IPS-NIHi7 (cell line): ENCODE data around the gene ZNF618.

Experiments
- DNase-seq: peaks from one replicate; pipeline ENCODE4 v3.0.0; 2012; ENCODE audit warnings: mixed read lengths; ENCODE audit errors: extremely low spot score

ZNF618 gene

DNA sequence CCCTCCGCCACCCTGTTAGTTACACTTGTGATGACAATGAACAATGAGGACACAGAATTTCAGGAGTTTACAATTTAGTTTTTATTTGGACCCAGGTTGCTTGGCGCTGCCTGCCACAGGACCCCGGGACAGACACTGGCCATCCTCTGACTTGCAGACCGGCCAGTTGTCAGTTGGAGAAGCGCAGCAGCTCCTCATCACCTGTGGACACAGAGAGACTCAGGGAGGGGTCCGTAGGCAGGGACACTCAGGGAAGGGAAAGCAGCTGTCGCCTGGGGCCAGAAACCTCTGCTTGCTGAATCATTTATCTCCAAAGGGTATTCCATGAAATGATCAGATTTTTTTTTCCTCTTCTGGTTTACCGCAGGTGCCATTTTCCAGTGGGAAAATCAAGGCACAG, 184.0 kb downstream of the ZNF618 start:
- DNase-seq, result no peak

DNA sequence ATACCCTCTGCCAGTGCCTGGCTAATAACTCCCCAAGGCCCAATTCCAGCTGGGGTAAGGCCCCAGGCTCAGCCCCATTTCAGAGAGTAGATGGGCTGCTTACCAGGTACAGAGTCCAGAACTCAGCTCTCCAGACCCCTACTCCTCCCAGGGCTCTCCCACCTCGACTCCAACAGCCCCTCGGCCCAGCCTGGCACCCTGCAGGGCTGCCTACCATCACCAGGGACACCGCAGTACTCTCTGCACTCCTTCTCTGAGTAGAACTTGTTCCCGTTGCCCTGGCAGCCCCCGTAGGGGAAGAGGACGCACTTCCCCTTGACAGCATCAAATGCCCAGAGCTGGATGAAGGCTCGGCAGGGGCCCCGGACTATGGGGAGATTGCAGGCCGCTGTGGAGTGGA, 184.6 kb downstream of the ZNF618 start:
- no peak for DNase-seq

DNA sequence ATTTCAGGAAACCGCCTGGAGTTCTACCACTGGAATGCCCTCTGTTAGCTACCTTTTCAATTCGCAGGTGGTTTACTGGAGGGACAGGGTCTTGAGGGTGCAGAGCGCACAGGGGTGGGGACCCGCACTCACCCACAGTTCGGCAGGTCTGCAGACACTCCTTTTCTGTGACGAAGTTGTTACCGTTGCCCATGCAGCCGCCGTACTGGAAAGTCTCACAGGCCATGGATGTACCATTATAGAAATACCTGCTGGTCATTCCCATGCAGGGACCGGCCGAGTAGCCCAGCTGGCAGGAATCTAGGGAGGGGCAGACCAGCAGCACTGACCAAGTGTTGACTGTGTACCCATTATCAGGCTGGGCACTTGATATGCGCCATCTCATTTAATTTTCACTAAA, 185.2 kb downstream of the ZNF618 start:
- DNase-seq, result no peak

DNA sequence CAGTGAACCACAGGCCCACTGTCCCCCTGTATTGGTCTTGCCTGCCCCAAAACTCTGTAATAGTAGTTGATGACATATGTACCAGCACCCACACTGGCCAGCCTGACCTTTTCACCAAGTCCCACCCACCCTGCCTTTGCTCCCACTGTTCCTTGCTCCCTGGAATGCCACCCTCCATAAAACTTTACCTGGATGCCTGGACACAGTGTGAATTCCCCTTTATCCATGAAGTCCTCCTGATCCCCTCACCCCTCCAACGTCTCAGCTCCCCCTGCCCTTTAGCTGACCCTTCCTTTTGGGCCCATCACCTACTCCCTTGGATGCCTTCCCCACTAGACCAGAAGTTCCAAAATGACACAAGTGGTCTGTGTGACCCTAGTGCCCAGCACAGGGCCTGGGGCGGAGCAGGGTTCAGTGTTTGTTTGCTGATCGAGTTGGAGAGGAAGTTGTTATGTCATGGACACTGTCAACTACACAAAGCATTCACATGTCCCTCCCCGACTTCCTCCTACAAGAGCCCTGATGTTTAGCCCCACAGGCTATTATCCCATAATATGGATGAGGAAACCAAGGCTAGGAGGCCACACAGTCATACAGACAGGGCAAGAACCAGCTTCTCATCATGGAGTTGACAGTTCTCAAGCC, 185.8 kb downstream of the ZNF618 start:
- DNase-seq, result no peak

DNA sequence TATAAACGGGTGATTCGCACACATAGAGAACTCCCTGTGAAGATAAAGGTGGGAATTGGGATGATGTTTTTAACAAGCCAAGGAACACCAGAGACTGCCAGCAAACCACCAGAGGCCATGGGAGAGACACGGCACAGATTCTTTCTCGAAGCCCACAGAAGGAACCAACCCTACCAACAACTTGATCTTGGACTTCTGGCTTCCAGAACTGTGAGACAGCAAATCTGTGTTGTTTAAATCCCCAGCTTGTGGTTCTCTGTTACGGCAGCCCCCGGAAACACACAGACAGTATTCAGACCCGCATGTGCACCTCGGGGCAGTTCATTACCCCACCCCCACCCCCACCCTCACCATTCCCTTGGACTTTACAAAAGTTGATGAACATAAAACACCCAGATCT, 189.2 kb downstream of the ZNF618 start:
- DNase-seq, result no peak

DNA sequence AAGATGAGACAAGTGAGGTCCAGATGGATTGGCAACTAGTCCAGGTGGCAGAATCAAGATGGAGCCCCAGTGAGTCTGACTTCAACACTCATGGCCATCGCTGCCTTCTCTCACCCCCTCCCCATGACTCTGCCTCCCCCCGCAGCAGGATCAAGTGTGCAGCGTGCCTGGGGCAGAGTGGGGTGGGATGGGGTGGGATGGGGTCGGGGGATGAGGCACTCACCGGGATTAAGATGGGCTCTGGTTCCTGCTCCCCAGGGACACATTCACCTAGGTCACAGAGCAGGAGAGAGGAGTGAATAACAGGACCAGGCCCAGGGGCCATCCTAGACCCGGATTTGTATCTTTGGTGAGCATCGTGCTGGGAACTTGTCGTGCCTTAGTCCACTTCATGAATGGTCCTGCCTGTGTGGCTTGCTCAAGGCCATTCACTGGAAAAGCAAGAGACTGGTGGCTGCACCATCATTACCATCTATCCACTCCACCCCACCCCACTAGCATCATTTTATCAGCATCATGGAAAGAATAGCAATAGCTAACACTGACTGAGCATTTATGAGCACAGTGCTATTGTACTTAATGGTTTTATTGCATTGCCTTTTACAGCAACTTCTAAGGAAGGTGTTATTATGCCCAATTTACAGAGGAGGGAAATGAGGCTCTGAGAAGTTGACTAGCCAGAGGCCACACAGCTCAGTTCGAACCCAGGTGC, 193.5 kb downstream of the ZNF618 start:
- no peak for DNase-seq

DNA sequence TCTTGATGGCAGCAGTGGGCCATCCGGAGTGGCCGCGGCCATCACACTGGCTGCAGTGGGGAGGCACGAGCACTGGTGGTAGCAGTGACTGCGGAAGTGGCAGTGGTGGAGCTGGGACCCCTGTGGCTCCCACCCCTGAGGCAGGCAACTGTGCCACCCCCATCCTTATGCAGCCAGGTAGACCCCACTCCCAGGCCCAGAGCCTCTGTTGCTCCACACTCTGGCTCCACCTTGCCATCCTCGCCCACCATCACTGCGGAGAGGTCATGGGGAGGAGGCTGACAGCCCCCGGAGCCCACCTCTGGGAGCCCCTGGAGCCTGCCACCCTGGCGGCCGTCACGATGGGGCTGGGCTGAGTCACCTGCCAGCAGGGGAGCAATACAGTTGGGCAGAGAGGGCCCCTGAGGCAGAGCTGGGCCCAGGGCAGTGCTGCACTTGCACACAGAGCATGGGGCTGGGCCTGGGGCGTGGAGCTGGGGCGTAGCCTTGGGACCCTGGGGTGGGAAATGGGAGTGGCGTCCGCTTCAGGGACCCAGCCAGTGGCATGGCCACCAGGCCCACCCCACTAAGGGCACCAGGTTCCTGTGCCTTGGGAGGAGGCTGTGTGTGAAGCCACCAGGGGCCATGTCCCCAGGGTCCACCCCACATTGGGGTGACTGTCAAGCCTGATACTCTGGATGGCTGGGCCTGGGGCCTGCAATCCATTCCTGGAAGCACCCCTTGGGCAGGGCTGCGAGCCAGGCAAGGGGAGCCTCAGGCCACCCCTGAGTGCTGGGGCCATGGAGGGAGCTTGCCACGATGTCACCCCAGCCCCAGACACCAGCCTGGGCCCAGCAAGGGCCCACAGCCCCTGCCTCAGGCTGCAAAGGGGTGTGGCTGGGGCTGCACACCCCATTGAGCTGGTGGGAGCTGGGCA, 194.3 kb downstream of the ZNF618 start:
- no peak for DNase-seq

DNA sequence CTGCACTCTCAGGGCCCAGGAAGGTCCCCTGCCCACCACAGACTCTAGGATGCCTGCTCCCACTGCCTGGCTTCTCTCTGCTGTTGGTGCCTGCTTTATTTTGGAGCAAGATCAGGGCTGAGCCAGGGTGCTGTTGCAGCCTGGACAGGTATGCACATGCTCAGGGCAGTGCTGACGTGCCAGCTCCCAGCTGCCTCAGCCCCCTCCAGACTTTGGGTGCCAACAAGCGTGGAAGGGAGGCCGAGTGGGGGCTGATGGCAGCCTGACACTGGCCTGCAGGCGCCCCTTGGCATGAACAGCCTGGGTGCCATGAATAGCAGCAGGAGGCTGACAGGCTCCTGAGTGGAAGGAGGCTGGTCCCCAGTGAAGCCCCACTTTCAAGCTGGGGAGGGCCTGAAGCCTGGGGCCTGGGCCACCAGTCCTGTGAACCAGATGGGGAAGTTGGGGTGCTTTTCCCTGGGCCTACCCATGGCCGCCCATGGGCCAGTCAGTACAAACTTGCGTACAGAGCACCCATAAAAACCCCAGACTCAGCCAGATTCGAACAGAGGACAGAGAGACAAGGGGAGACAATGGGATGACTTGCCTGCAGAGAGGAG, 195.2 kb downstream of the ZNF618 start:
- no peak for DNase-seq

DNA sequence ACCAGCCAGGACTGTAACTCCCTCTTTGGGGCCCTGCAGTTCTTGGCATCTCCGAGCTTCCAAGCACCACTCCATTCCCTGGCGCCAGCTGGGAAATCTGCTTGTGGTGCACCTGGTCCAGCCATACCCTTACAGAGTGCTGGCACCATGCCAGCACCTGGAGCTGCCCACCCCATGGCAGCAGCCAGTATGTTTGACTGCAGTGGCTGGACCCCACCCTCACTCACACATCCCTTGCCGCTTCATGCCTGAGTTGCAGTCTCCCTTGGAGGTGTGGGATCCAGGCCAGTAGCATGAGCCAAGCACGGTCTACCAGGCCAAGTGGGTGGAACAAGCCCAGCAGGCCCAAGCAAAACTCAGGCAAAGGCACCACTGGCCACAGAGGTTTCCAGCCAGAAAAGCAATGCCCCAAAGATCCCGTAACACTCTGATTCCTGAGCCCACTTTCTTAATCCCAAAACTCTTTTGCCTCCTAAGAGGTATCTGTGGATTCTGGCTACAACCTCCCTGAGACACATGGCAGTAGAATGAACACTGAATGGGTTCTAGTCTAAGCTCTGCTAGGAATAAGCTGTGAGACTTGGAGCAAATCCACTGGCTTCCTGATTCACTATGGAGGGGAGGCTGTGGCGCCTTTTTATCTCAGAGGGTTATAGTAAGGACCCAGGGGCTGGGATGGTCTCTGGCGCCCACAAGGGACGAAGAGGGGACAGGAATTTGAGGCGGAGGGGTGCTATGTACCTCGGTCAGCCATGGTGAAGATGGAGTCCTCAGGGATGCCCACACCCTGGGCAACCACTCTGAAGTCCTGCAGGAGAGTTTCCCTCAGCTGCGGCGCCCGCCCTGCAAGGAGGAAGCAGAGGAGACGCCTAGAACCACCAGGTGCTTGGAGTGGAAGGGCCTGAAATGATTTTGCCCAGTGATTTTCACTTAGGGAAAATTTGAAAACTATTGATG, 196.4 kb downstream of the ZNF618 start:
- DNase-seq, result no peak

DNA sequence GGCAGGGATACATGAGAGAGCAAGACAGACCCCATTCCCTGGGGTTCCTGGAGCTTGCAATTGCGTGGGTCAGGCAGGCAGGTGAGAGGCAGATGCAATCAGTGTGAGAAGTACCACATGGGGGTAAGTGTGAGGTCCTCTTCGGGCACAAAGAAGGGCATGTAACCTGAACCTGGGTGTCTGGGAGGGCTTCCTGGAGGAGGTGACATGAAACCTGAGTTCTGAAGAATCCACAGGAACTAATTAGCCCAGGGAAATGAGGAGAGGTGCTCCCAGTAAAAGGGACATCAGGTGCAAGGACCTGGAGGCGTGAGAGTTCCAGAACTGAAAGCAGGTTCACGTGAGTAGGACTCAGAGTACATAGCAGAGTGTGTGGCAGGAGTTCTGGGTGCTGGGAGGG, 199.5 kb downstream of the ZNF618 start:
- no peak for DNase-seq

DNA sequence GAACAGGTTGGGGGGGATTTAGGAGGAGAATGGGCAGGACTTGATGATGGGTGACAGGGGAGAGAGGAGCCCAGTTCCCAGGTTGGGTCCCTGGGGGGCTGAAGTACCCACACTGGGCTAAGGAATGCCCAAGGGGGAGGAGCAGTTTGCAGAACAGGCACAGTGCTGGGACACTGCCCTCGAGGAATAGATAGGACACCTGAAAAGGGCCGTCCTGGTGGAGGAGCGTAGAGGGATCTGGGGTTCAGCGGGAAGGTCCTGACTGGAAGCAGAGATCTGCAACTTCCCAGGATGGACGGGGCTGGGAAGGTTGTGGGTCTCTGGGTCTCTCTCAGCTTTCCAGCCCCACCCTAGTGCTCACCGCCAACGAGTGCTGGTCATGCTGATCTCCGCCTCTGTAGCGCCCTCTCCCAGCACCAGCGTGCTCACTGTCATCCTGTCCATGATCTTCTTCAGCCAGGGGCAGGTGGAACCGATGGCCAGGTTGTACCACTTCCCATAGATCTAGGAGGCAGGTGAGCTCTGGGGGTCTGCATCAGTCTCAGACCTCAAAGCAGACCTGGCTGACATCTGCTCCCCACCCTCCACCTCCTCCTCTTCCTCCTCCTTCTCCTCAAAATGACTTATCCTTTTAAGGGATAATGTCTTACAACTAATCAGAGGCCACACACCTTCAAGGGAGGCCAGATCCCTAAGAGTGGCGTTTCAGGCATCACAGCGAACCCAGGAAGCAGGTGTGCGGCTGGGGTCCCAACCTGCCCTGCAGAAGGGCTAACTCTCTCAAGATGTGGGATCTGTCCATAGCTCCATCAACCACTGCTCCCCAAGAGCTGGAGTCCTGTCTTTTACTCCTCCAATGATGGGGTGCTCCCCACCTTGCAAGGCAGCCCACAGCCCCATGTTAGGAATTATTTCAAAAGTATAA, 200.4 kb downstream of the ZNF618 start:
- DNase-seq, result no peak

DNA sequence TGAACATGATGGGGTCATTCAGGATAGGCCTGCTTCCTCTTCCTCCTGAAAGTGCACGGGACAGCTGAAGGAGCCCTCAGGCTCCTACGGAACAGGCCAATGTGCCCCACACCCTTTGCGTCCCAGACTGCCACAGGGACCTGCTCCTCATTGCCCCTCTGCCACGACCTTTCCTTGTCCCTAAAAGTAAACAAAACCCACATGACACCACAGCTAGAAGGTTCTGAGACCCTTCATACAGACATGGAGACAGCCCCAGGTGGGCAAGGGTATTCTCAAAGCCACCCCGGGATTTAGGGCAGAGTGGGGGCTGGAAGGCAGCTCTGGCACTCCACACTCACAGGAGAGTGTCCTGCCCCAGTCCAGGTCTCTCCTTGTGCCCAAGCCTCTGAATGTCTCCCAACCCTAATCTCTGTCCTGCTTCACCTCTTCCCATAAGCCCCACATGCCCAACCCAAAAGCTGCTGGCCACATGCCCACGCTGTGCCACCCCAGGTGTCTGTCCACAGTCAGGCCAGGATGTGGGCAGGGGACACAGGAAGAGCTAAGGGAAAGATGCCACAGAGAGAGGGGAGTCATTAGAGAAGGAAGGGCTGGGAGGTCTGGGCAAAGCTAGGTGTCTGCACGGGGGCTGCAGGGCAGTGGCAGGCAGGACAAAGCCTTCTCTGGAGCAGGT, 201.2 kb downstream of the ZNF618 start:
- no peak for DNase-seq

DNA sequence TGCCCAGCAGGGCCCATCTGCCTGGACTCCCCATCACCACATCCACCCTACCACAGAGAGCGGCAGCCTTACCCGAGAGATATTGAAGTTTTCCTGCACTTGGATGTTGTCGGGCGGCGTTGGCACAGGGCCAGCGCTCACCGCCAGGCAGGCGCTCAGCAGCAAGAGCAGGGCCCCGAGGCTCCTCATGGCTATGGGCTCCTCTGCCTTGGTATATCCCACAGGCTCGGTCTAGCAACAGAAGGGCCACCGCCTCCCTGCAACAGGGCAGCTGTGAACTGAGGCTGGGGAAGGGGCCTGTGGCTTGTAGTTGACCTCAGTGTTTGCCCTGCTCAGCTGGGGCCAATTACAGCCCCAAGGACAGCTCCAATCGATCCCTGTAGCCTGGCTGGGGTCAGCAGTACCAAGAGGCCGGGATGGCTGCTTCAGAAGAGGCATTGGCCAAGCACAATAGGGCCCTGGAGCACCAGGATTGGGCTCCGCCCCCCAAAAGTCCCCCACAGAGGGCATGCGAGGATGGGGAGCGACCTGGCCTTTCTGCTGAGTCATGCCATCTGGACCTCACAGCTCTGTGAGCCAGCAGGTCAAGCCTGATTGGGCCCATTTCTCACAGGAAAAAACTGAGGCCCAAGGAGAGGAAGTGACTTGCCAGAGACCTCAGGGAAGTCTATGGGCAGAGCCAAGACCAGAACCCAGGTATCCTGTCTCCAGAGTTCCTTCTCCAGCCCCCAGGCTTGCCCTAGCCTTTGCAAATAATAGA, 202.1 kb downstream of the ZNF618 start, which contains the start of gene AMBP:
AMBP (minus strand) TSS at position 280 of the 760 bp plus-strand sequence; CDS start at position 189, 91 bp downstream.
- no peak for DNase-seq

DNA sequence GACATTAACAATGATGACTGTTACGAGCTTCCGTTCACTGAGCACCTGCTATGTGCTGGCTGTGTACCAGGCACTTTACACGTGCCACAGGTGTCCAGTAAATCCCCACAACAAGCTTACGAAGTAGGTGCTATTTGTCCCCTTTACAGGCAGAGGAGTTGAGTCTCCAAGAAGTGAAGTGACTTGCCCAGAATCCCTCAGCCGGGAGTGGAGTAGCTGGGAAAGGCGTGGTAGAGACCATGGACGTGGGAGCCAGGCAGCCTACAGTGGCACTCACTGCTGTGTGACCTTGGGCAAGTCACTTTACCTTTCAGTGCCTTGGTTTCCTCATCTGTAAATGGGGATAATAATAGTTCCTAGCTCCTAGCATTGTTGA, 202.7 kb downstream of the ZNF618 start:
- DNase-seq, result no peak

DNA sequence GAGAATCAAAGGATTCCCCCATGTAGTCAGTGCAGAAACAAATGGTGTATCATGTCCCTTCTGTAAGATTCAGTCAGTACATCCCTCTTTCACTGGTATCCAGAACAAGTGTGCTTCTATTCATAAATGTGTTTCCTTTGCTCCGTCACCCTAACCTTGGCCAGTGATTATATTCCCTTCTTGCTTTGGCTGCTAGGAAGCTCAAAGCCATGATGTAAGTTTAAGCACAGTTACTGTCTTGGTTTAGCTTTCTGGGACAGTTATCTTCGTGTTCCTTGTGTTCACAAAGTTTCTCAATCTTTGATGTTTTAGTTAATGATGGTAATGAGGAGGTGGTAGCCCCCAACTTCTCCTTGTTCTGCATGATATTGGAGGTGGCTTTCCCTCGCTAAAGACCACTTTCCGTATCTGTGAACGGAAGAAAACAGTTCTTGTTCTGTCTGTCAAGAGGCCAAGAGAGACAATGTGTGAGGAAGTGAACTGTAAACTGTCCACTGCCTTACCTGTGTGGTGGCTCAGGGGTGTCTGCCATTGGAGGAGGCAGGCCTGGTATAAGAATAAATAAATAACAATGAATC, 204.2 kb downstream of the ZNF618 start:
- no peak for DNase-seq

DNA sequence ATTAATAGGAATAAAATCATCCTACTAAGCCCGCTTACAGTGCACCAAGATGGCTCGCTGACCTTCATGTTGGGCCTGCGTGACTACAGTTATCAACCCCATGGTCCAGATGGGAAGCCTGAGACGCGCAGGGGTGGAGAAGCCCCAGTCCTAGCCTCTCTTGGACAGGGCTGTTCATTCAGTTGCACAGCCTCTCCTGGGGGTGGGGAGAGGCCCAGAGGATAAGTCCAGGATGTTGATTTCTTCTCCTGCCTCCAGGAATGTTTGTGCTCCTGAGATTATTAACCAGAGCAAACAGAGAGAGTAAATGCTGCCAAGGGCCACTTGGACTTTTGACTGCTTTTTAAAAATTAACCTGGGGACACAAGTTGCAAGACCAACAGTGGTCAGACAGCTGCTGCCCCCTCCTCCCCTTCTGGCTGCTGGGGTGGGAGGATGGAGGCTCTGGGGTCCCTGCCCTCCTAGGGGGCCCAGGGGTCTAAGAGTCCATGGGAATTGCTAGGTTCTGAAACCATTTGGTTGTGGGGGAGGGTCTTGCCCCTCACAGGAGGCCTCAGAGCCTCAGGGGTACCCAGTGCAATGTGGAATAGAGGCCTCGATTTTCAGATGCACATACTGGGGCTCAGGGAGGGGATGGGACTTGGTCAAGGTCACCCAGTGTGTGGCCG, 204.8 kb downstream of the ZNF618 start:
- DNase-seq, result no peak

DNA sequence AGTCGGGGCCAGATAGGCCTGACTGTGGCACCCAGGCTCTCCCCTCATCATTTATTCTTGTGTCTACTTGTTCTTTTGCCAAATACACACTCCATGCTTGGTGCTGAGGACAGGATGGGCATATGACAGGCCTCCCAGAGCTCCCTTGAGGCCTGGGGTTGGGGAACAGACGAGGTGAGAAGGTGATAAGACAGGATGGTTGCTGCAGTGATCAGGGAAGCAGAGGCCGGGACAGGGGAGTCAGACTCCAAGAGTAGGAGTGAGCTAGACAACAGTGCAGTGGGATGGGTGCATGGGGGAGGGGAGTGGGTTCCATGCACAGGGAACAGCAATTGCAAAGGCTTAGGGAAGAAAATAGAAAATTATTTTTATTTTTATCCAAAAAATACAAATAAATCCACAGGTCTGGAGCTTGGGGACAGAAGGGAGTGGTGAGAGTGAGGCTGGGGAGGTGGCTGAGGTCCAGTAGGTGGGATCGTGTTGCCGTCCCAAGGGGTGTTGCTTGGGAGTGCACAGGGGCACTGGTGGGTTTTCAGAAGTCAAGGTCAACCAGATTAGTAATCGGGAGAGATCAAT, 205.4 kb downstream of the ZNF618 start:
- DNase-seq, result no peak
